Hematopoietic multipotent progenitor cell treated with erythropoietin and hydrocortisone succinate and interleukin-3 and kit ligand, for 8 days (in vitro differentiated cells): Measurements from ENCODE around the gene ARHGAP42.
A peak's percentile ranks its signal among the peaks of the same experiment; 100 is the strongest.
"Not testable (repeated sequence)": the region's sequence is repeated elsewhere in the genome, so short reads cannot be mapped to it uniquely, and the experiment has no call there.

Source experiments
- DNase-seq: peaks from one replicate; pipeline ENCODE4 v3.0.0-alpha.2; 2015

ARHGAP42 gene

DNA sequence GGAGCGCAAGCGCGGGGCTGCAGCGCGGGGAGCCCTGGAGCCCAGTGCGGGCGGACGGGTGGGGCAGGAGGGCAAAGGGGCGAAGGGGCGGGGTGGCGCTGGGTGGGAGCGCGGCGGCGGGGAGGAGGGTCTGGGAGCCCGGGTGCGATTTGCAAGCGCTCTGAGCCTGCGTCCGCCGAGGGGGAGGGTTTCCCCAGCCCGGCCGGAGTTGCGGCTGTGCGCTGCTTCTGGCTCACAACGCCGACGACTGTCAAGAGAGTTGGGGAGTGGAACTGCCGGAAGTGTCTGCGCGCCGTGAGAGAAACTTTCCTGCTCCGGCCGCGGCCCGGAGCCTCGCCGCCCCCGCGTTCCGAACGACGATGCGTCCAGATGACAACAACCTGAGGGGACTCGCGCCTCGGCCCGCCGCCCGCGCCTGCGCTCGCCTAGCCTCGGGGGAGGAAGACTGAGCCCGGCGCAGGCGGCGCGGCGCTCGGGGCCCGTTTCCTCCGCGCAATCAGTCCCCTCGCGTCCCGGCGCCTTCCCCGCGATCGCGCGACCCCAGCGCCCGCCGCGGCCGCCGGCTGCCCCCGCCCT lies at the start of gene ARHGAP42:
Gene ARHGAP42, plus strand, starts transcription at position 235 of the 576 bp plus-strand sequence. CDS start 391 bp downstream, outside the sequence.
- peak; percentile 44 for DNase-seq

- no peak for DNase-seq
Measured at GRCh38 chr11:100637706-100638105, 49.4 kb upstream of the ARHGAP42 start.

GRCh38 chr11:100638648-100639047 lies 48.4 kb upstream of the ARHGAP42 start:
- no peak for DNase-seq

GRCh38 chr11:100639140-100639539 lies 47.9 kb upstream of the ARHGAP42 start:
- DNase-seq = no peak

GRCh38 chr11:100640071-100640470 lies 47.0 kb upstream of the ARHGAP42 start:
- no peak for DNase-seq

GRCh38 chr11:100640646-100641045 lies 46.4 kb upstream of the ARHGAP42 start:
- no peak for DNase-seq

- no peak for DNase-seq
Measured at GRCh38 chr11:100641456-100641855, 45.6 kb upstream of the ARHGAP42 start.

DNA sequence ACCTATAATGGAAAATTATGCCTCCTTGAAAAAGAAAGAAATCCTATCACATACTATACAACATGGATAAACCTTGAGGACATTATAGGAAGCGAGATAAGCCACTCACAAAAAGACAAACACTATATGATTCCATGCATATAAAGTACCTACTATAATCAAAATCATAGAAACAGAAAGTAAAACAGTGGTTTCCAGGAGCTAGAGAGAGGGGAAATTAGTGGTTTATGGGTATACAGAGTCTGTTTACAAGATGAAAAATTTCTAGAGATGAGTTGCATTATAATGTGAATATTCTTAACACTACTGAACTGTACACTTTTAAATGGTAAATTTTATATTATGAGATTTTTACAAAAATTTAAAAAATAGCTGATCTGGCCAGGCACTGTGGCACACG lies 40.5 kb upstream of the ARHGAP42 start:
- no peak for DNase-seq

GRCh38 chr11:100647861-100648260 lies 39.2 kb upstream of the ARHGAP42 start:
- no peak for DNase-seq

DNA sequence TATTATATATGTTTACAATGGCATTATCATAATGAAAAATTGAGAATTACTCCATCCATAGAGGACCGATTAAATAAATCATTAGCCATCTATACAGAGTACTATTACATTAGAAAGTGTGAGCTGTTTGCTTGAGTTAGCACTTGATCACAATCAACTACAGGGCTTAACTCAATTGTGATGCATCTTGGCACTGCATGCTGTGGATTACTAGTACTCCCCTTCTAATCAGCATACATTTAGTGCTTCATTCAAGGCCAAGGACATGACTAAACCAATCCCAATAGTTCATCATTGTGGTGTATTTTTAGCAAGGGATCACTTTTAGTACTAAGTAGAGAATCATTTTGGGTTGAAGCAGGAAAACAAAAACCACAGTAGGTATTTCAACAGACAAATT lies 23.5 kb upstream of the ARHGAP42 start:
- no peak for DNase-seq

GRCh38 chr11:100663996-100664395 lies 23.1 kb upstream of the ARHGAP42 start:
- DNase-seq = no peak

GRCh38 chr11:100666816-100667215 lies 20.3 kb upstream of the ARHGAP42 start:
- not testable (repeated sequence) for DNase-seq

DNA sequence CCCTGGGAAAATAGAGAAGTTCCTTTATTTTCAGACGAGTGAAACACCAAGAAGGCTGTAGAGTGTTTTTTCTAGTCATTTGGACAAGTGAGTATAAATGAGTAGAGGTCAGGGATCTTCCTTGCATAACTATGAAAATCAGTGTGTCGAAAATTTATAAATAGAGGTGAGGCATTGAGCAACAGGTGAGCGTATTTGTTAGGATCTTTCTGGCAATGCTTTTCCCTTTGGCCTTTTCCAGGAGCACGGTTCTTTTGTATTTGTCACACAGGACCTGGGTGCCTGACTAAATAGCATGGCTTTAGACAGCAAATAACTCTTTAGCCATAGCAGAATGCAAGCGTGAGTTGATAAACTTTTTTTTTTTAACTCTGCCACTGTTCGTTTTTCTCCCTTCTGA lies 19.6 kb upstream of the ARHGAP42 start:
- DNase-seq = no peak

- DNase-seq = no peak
Measured at GRCh38 chr11:100670140-100670539, 16.9 kb upstream of the ARHGAP42 start.

DNA sequence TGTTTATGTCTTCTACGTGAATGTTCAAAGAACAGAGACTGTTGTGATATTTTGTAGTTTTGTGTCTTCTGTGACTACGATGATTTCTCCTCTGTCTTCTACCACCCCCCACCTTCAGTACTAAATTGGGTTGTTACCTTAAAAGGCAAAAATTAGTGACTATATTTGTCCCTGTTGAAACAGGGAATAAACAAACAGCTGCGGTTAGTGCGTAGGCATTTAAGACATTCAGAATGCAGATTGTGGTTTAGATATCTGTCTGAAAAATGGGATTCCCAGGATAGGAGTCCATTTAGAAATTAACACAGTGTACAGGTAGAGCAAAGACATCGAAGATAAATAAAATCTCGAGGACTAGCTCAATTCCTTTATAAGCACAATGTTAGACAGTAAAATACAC lies 15.6 kb upstream of the ARHGAP42 start:
- no peak for DNase-seq

GRCh38 chr11:100672498-100673033 lies 14.5 kb upstream of the ARHGAP42 start:
- DNase-seq = no peak

GRCh38 chr11:100673063-100673462 lies 14.0 kb upstream of the ARHGAP42 start:
- DNase-seq = no peak

DNA sequence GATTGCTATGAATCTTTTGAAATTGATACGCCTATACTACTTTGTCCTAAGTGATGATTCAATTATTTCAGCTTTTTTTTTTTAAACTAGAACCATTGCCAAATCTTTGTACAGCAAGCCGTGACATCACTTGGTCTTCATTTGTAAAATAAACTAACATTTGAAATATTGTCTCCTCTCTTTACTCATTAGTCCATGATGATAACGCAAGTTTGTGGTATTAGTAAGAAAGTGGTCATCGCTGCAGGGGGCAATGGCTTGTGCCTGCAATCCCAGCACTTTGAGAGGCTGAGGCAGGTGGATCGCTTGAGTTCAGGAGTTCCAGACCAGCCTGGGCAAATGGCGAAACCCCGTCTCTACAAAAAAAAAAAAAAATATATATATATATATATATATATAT lies 12.9 kb upstream of the ARHGAP42 start:
- DNase-seq = no peak

DNA sequence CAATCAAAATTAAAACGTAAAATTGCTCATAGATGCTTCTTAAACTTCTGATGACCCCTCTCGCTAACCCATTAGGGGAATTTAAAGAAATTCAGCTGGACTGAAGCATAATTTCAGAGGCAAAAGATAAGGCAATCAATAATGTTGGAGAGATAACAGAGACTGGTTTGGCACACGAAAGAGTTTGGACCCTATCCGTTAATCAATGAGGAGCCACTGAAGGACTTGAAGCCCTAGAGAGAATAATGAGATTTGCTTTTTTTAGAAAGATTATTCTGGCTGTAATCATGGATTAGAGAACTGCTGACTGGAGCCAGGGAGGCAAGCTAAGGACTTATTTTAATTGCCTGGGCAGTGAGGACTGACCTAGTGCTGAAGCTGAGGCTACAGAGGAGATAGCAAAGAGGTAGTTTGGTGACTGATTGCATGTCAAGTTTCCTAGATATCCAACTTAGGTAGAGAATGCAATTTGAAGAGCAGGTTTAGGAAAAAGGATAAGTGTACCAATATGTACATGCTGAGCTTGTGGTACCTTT lies 11.9 kb upstream of the ARHGAP42 start:
- no peak for DNase-seq

DNA sequence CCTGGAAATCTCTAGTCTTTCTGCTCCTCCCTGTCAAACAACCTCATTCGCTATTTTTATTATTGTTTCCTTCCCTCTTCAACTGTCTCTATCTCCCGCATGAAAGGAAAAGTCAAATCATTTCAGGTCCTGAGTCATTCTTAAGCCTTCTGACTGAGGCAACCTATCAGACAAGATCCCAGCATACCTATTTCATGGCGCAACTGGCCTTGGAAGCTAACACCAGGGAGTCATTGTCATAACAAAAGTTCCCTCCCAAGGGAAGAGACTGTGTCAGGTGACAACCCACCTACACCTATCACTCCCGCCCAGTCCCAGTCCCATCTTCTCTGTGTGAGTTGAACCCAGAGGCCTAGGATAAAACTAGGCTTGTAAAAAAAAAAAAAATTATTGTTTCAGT lies 10.2 kb upstream of the ARHGAP42 start:
- DNase-seq = no peak

- DNase-seq = no peak
Measured at GRCh38 chr11:100677796-100678195, 9.3 kb upstream of the ARHGAP42 start.

- no peak for DNase-seq
Measured at GRCh38 chr11:100680070-100680469, 7.0 kb upstream of the ARHGAP42 start.

- DNase-seq = peak; percentile 61
Measured at GRCh38 chr11:100681064-100681502, 6.0 kb upstream of the ARHGAP42 start.

GRCh38 chr11:100682247-100682969 lies 4.7 kb upstream of the ARHGAP42 start:
- DNase-seq = peak; percentile 19
